Measurements from ENCODE around the gene PRR3.
"Not testable (repeated sequence)": the region's sequence is repeated elsewhere in the genome, so short reads cannot be mapped to it uniquely, and the experiment has no call there.

Gene PRR3, protein sequence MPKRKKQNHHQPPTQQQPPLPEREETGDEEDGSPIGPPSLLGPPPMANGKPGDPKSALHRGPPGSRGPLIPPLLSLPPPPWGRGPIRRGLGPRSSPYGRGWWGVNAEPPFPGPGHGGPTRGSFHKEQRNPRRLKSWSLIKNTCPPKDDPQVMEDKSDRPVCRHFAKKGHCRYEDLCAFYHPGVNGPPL

DNA sequence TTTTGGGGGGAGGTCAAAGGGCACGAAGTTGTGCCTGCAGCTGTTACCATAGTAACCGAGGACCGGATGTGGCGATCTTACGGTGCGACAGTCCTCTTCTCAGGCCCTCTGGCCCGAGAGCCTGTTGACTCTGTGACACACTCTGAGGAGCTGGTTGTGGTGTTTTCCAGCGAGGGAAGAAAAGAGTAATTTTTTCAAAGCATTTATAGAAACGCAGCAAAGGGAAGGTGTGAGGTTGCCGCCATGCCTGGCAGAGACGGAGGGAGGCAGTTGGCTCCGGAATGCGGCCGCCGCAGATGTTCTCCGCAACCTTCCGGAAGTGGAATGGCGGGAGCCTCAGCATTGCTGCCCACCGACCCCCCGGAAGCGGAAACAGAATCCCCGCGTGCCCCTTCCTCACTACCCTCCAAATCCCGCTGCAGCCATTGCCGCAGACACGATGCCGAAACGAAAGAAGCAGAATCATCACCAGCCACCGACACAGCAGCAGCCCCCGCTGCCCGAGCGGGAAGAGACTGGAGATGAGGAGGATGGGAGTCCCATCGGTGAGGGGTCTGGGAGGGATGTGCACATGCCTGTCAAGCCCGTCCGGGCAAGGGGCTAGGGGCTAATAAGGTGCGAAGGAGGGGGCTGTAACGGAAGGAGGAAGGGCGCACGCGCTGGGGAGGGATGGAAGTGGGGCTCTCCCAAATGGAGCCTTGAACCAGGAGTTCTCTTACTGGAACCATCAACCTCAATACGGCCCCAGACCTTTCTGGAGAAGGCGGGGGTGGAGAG is at the start of gene PRR3:
Gene PRR3 (plus strand): TSS at position 390 of the 777 bp plus-strand sequence. CDS start 50 bp downstream, at position 440.
- peak; percentile 90 for DNase-seq (ENCODE audit: low read depth)

DNA sequence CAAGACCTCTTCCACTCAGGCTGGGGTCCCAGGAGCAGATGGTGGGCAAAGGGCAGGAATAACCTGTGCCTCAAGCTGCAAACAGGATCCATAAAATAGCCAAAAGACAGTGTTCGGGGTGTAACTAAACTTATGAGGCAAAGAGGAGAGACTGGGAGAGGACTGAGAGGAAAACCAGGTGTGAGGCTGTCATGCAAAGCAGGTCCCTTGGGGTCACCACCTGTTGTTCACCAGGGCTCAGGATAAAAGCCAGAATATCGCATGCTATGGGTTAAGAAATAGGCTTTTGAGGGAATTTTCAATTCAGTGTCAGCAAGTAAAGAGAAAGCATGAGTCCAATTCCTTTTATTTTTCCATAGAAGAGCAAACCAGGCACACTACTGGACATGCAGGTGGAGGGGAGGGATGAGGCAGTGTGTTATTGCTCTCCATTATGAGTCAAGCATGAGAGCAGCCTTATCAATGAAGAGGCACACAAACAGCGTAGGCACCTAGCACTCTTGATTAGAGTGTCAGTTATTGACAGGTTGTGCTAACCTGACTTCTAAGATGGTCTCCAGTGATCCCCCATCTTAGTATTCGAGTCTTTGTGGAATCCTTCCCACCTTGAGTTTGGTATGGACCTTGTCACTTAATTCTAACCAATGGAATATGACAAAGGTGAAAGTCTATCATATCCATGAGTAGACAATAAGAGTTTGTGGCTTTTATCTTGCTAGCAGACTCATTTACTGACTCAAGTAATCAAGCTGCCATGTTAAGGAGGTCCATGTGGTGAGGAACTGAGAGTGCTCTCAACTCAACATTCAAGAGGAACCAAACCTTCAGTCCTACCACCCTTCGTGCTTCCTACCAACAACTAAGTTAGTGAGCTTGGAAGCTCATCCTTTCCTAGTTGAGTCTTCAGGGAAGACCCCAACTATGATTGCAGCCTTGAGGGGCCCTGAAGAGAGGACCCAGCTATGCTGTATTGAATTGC is 49.0 kb upstream of the PRR3 start:
- DNase-seq (ENCODE audit: low read depth) = no peak

DNA sequence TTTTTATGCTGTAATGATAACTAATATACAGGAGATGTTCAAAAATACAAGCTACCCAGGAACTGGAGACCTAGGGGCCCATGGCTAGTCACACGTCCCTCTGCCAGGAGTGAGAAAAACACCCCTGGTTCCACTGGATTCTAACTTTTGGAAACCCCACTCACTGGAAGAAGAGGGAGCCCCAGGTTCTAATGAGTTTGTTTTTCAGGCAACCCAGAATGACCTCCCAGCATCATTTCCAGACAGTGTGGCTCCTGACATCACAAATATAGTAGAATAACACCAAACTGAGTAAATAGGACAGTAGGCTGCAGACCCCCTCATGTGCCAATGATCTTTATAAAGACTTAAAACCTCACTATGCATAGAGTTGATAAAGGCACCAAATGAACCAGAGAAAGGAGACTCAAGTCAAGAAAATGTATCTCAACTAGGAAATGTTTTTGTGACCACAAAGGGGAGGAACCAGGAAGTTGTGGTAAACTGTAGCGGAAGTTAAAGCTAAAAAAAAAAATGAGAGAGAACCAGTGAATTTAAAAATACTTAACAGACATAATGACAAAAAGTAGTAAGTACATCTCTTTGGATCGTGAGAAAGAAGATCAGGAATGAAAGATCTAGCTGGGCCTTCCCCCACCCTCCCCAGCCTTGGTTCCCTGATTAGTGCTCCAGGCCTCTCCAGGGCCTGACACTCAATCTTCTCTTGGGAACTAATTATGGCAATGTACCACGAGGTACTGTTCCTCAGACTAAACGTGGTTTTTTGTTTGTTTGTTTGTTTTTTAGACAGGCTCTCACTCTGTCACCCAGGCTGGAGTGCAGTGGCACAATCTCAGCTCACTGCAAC is 48.0 kb upstream of the PRR3 start:
- no peak for DNase-seq (ENCODE audit: low read depth)

GRCh38 chr6:30510419-30511168 is 46.5 kb upstream of the PRR3 start:
- DNase-seq (ENCODE audit: low read depth) = no peak

GRCh38 chr6:30511169-30511546 is 45.9 kb upstream of the PRR3 start:
- DNase-seq (ENCODE audit: low read depth) = no peak

GRCh38 chr6:30513451-30513850 is 43.6 kb upstream of the PRR3 start:
- no peak for DNase-seq (ENCODE audit: low read depth)

DNA sequence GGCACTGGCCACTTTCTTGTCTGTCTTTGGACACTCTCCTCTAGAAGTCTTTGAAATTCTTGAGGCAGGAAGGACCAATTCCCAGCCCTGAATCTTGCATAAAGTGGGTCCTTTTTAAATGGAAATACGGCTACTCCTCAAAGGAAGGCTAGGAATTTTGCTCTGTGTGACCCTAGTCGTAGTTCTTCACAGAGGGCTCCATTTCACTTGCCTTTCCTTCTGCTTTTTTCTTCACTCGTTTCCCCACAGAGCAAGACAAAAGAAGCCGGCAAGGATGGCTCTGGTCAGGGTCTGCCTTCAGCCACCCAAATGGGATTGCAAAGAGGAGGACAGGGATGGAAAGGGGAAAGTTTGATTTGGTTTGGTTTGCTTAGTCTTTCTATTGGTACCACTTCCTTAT is 42.0 kb upstream of the PRR3 start:
- DNase-seq (ENCODE audit: low read depth) = no peak

- peak; percentile 87 for DNase-seq (ENCODE audit: low read depth)
These were observed 40.9 kb upstream of the PRR3 start for GRCh38 chr6:30515944-30516753.

DNA sequence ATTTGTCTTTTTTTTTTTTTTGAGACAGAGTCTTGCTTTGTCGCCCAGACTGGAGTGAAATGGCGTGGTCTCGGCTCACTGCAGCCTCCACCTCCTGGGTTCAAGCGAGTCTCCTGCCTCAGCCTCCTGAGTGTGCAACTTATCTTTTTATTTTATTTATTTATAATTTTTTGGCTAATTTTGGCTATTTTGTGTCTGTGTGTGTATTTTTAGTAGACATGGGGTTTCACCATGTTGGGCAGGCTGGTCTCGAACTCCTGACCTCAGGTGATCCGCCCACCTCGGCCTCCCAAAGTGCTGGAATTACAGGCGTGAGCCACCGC is 40.4 kb upstream of the PRR3 start:
- not testable (repeated sequence) for DNase-seq (ENCODE audit: low read depth)

- DNase-seq (ENCODE audit: low read depth) = not testable (repeated sequence)
These were observed 39.2 kb upstream of the PRR3 start for GRCh38 chr6:30517767-30518504.

DNA sequence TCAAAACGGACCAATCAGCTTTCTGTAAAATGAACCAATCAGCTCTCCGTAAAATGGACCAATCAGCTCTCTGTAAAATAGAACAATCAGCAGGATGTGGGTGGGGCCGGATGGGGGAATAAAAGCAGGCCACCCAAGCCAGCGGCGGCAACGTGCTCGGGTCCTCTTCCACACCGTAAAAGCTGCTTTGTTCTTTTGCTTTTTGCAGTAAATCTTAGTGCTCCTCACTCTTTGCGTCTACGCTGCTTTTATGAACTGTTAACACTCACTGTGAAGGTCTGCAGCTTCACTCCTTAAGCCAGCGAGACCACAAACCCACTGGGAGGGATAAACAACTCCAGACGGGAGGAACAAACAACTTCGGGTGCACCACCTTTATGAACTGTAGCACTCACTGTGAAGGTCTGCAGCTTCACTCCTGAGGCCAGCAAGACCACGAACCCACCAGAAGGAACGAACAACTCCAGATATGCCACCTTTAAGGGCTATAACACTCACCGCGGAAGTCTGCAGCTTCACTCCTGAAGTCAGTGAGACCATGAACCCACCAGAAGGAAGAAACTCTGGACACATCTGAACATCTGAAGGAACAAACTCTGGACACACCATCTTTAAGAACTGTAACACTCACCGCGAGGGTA is 38.5 kb upstream of the PRR3 start:
- not testable (repeated sequence) for DNase-seq (ENCODE audit: low read depth)

DNA sequence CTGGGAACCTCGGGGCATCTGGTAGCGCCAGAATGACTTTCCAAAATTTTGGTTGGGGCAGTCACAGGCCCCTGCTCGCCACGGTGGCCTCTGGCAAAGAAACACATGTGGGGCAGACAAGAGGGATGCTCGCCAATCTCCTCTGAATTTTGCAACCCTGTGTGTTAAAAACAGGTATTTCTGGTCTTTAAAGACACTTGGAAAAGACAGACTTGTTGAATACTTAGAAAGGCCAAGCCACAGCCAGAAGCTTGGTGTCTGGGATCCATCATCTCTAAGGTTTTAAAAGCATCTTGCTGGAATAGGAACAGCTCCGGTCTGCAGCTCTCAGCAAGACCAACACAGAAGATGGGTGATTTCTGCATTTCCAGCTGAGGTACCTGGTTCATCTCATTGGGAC is 36.6 kb upstream of the PRR3 start:
- no peak for DNase-seq (ENCODE audit: low read depth)

DNA sequence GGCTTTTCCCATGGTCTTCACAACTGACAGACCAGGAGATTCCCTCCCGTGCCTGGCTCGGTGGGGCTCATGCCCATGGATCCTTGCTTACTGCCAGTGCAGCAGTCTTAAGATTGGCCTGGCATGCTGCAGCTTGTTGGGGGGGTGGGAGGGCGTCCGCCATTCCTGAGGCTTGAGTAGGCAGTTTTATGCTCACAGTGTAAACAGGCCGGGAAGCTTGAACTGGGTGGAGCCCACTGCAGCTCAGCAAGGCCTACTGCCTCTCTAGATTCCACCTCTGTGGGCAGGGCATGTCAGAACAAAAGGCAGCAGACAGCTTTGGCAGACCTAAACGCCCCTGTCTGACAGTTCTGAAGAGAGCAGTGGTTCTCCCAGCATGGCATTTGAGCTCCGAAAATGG is 36.0 kb upstream of the PRR3 start:
- not testable (repeated sequence) for DNase-seq (ENCODE audit: low read depth)

DNA sequence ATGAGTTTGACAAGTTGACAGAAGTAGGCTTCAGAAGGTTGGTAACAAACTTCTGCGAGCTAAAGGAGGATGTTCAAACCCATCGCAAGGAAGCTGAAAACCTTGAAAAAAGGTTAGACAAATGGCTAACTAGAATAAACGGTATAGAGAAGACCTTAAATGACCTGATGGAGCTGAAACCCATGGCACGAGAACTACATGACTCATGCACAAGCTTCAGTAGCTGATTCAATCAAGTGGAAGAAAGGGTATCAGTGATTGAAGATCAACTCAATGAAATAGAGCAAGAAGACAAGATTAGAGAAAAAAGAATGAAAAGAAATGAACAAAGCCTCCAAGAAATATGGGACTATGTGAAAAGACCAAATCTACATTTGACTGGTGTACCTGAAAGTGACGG is 35.1 kb upstream of the PRR3 start:
- not testable (repeated sequence) for DNase-seq (ENCODE audit: low read depth)

- DNase-seq (ENCODE audit: low read depth) = not testable (repeated sequence)
These were observed 30.7 kb upstream of the PRR3 start for GRCh38 chr6:30526444-30526843.

- not testable (repeated sequence) for DNase-seq (ENCODE audit: low read depth)
These were observed 27.7 kb upstream of the PRR3 start for GRCh38 chr6:30529349-30529875.

DNA sequence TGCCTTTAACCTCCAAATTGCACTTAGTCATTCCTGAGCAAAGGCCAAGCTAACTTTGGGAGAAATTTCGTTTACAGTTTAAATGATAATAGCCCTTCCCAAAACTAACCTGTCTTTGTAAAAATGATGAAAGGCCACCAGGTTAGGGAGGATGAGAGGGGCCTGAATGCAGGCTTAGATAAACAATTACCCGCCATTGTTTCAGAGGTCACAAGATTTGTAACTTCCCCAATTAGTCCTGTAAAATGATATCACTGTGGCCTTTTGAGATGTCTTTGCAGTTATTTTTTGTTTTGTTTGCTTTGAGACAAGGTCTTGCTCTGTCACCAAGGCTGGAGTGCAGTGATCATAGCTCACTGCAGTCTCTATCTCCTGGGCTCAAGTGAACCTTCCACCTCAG is 27.1 kb upstream of the PRR3 start:
- no peak for DNase-seq (ENCODE audit: low read depth)

DNA sequence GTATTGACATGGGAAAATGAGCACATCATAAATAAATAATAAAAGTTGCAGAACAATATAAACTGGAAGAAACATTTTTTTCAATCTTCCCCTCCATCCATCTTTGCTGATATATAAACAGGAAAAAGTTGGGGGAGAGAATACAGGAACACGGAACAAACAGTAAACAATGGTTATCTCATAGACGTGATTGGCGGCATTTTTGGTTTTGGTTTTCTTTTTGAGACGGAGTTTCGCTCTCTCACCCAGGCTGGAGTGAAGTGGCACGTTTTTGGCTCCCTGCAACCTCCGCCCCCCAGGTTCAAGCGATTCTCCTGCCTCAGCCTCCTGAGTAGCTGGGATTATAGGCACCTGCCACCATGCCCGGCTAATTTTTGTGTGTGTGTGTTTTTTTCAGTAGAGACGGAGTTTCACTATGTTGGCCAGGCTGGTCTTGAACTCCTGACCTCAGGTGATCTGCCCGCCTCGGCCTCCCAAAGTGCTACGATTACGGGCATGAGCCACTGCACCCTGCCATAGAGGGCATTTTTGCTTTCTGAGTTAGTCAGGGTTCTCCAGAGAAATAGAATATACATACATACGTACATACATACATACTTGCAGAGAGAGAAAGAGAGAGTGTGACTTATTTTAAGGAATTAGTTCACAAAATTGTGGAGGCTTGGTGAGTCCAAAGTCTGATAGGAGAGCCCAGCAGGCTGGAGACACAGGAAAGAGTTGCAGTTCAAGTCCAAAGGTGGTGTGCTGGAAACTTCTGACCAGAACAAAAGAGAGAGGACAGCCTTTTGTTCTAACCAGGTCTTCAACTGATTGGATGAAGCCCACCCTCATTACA is 23.4 kb upstream of the PRR3 start:
- no peak for DNase-seq (ENCODE audit: low read depth)
